Fibroblast of skin of right quadriceps (primary cell): Measurements from ENCODE around the gene BCAS4.
A peak's percentile ranks its signal among the peaks of the same experiment; 100 is the strongest.
"Not testable (repeated sequence)": the region's sequence is repeated elsewhere in the genome, so short reads cannot be mapped to it uniquely, and the experiment has no call there.

Experiments
- DNase-seq: peaks from one replicate; pipeline ENCODE4 v3.0.0-alpha.2; 2013

Gene BCAS4

GRCh38 chr20:50772420-50773185, 22.3 kb upstream of the BCAS4 start:
- no peak for DNase-seq

GRCh38 chr20:50774515-50774914, 20.3 kb upstream of the BCAS4 start:
- no peak for DNase-seq

GRCh38 chr20:50776122-50776817, 18.6 kb upstream of the BCAS4 start:
- DNase-seq = no peak

- no peak for DNase-seq
These were observed 17.5 kb upstream of the BCAS4 start for GRCh38 chr20:50777373-50777772.

GRCh38 chr20:50778994-50779393, 15.9 kb upstream of the BCAS4 start:
- not testable (repeated sequence) for DNase-seq

GRCh38 chr20:50783390-50783789, 11.5 kb upstream of the BCAS4 start:
- DNase-seq = no peak

- no peak for DNase-seq
These were observed 11.0 kb upstream of the BCAS4 start for GRCh38 chr20:50783903-50784302.

GRCh38 chr20:50784464-50784863, 10.4 kb upstream of the BCAS4 start:
- DNase-seq = no peak

GRCh38 chr20:50786703-50787102, 8.2 kb upstream of the BCAS4 start:
- DNase-seq = no peak

GRCh38 chr20:50787181-50787580, 7.7 kb upstream of the BCAS4 start:
- DNase-seq = no peak

GRCh38 chr20:50788045-50788991, 6.5 kb upstream of the BCAS4 start:
- DNase-seq = peak; percentile 76

- DNase-seq = no peak
These were observed 4.8 kb upstream of the BCAS4 start for GRCh38 chr20:50789968-50790650.

GRCh38 chr20:50790651-50791277, 4.1 kb upstream of the BCAS4 start:
- peak; percentile 93 for DNase-seq

- DNase-seq = no peak
These were observed 1.9 kb upstream of the BCAS4 start for GRCh38 chr20:50792708-50793574.

- not testable (repeated sequence) for DNase-seq
These were observed 1.3 kb upstream of the BCAS4 start for GRCh38 chr20:50793575-50794016.

GRCh38 chr20:50794181-50794845, 548 bp upstream of the BCAS4 start:
- DNase-seq = no peak

- DNase-seq = no peak
These were observed 2.3 kb downstream of the BCAS4 start for GRCh38 chr20:50797142-50797541.

GRCh38 chr20:50798650-50799049, 3.8 kb downstream of the BCAS4 start:
- DNase-seq = no peak

GRCh38 chr20:50799176-50799889, 4.5 kb downstream of the BCAS4 start:
- DNase-seq = no peak
